ENCODE results near the gene PTX4.

The PTX4 gene

GRCh38 chr16:1488619-1489018 is at the start of gene PTX4:
Gene PTX4 (minus strand): TSS chr16:1488944. CDS start chr16:1488909, 35 bp downstream.
- Histone ChIP-seq H3K36me3 (ENCODE audit: control insufficient read depth, insufficient read depth, low read length, severe bottlenecking) (no peaks in the 10 kb centered on the region), H3K27me3 (replicated peaks; ENCODE audit: control insufficient read depth, insufficient read depth, low read length) (no peaks in the 10 kb centered on the region), H3K4me1 (ENCODE audit: control insufficient read depth, insufficient read depth, low read length) (peaks cover 6% of the 10 kb centered on the region), H3K9me3 (ENCODE audit: control insufficient read depth, low read length) (no peaks in the 10 kb centered on the region), H3K4me3 (ENCODE audit: low read length) (no peak within 1 kb of the TSS), H3K9ac (ENCODE audit: low read length) (no peak within 1 kb of the TSS)
- no peak for DNase-seq (ENCODE audit: low read depth)

- H3K4me1 ChIP-seq (ENCODE audit: control insufficient read depth, insufficient read depth, low read length): peaks cover 15% of the 10 kb centered on the region
- H3K4me3 ChIP-seq (ENCODE audit: low read length): no peak overlapping the region
- H3K9ac ChIP-seq (ENCODE audit: low read length): no peak overlapping the region
- H3K27me3 ChIP-seq (replicated peaks; ENCODE audit: control insufficient read depth, insufficient read depth, low read length): no peaks in the 10 kb centered on the region
- H3K36me3 ChIP-seq (ENCODE audit: control insufficient read depth, insufficient read depth, low read length, severe bottlenecking): peaks cover 28% of the 10 kb centered on the region
- H3K9me3 ChIP-seq (ENCODE audit: control insufficient read depth, low read length): no peaks in the 10 kb centered on the region
- no peak for DNase-seq (ENCODE audit: low read depth)
These were observed 49.1 kb upstream of the PTX4 start for GRCh38 chr16:1537763-1538289.

- no peak for DNase-seq (ENCODE audit: low read depth)
- H3K4me3 ChIP-seq (ENCODE audit: low read length): no peak overlapping the region
- peaks cover 22% of the 10 kb centered on the region for H3K4me1 ChIP-seq (ENCODE audit: control insufficient read depth, insufficient read depth, low read length)
- no peaks in the 10 kb centered on the region for H3K9me3 ChIP-seq (ENCODE audit: control insufficient read depth, low read length)
- no peak overlapping the region for H3K9ac ChIP-seq (ENCODE audit: low read length)
- H3K27me3 ChIP-seq (replicated peaks; ENCODE audit: control insufficient read depth, insufficient read depth, low read length): no peaks in the 10 kb centered on the region
- peaks cover 23% of the 10 kb centered on the region for H3K36me3 ChIP-seq (ENCODE audit: control insufficient read depth, insufficient read depth, low read length, severe bottlenecking)
These were observed 48.4 kb upstream of the PTX4 start for GRCh38 chr16:1537138-1537577.

- H3K9me3 ChIP-seq (ENCODE audit: control insufficient read depth, low read length): no peaks in the 10 kb centered on the region
- no peak overlapping the region for H3K9ac ChIP-seq (ENCODE audit: low read length)
- H3K36me3 ChIP-seq (ENCODE audit: control insufficient read depth, insufficient read depth, low read length, severe bottlenecking): peaks cover 19% of the 10 kb centered on the region
- no peak for DNase-seq (ENCODE audit: low read depth)
- no peaks in the 10 kb centered on the region for H3K27me3 ChIP-seq (replicated peaks; ENCODE audit: control insufficient read depth, insufficient read depth, low read length)
- H3K4me3 ChIP-seq (ENCODE audit: low read length): no peak overlapping the region
- peaks cover 27% of the 10 kb centered on the region for H3K4me1 ChIP-seq (ENCODE audit: control insufficient read depth, insufficient read depth, low read length)
These were observed 47.9 kb upstream of the PTX4 start for GRCh38 chr16:1536601-1537000.

GRCh38 chr16:1535391-1536291 is 46.9 kb upstream of the PTX4 start:
- peak overlapping the region; percentile 88 for H3K9ac ChIP-seq (ENCODE audit: low read length)
- no peaks in the 10 kb centered on the region for H3K9me3 ChIP-seq (ENCODE audit: control insufficient read depth, low read length)
- H3K27me3 ChIP-seq (replicated peaks; ENCODE audit: control insufficient read depth, insufficient read depth, low read length): no peaks in the 10 kb centered on the region
- H3K4me3 ChIP-seq (ENCODE audit: low read length): peak overlapping the region; percentile 80
- DNase-seq (ENCODE audit: low read depth): peak; percentile 34
- H3K36me3 ChIP-seq (ENCODE audit: control insufficient read depth, insufficient read depth, low read length, severe bottlenecking): peaks cover 19% of the 10 kb centered on the region
- peaks cover 37% of the 10 kb centered on the region for H3K4me1 ChIP-seq (ENCODE audit: control insufficient read depth, insufficient read depth, low read length)

GRCh38 chr16:1534021-1535020 is 45.6 kb upstream of the PTX4 start:
- peak; percentile 60 for DNase-seq (ENCODE audit: low read depth)
- H3K36me3 ChIP-seq (ENCODE audit: control insufficient read depth, insufficient read depth, low read length, severe bottlenecking): peaks cover 16% of the 10 kb centered on the region
- H3K9me3 ChIP-seq (ENCODE audit: control insufficient read depth, low read length): no peaks in the 10 kb centered on the region
- no peaks in the 10 kb centered on the region for H3K27me3 ChIP-seq (replicated peaks; ENCODE audit: control insufficient read depth, insufficient read depth, low read length)
- peaks cover 41% of the 10 kb centered on the region for H3K4me1 ChIP-seq (ENCODE audit: control insufficient read depth, insufficient read depth, low read length)
- H3K9ac ChIP-seq (ENCODE audit: low read length): peak overlapping the region; percentile 88
- H3K4me3 ChIP-seq (ENCODE audit: low read length): peak overlapping the region; percentile 80

GRCh38 chr16:1533443-1533951 is 44.8 kb upstream of the PTX4 start, which contains the start of gene TMEM204:
Gene TMEM204 (plus strand): TSS chr16:1533666. CDS start chr16:1534276, 610 bp downstream.
- peak; percentile 80 for DNase-seq (ENCODE audit: low read depth)
- H3K4me3 ChIP-seq (ENCODE audit: low read length): peak within 1 kb of the TSS; percentile 80
- no peaks in the 10 kb centered on the region for H3K9me3 ChIP-seq (ENCODE audit: control insufficient read depth, low read length)
- H3K4me1 ChIP-seq (ENCODE audit: control insufficient read depth, insufficient read depth, low read length): peaks cover 41% of the 10 kb centered on the region
- no peaks in the 10 kb centered on the region for H3K27me3 ChIP-seq (replicated peaks; ENCODE audit: control insufficient read depth, insufficient read depth, low read length)
- H3K9ac ChIP-seq (ENCODE audit: low read length): peak within 1 kb of the TSS; percentile 88
- H3K36me3 ChIP-seq (ENCODE audit: control insufficient read depth, insufficient read depth, low read length, severe bottlenecking): peaks cover 12% of the 10 kb centered on the region

GRCh38 chr16:1532771-1533170 is 44.0 kb upstream of the PTX4 start:
- peaks cover 48% of the 10 kb centered on the region for H3K4me1 ChIP-seq (ENCODE audit: control insufficient read depth, insufficient read depth, low read length)
- DNase-seq (ENCODE audit: low read depth): no peak

GRCh38 chr16:1532081-1532760 is 43.5 kb upstream of the PTX4 start:
- Histone ChIP-seq H3K9me3 (ENCODE audit: control insufficient read depth, low read length) (no peaks in the 10 kb centered on the region), H3K4me3 (ENCODE audit: low read length) (no peak overlapping the region), H3K9ac (ENCODE audit: low read length) (peak overlapping the region; percentile 24), H3K4me1 (ENCODE audit: control insufficient read depth, insufficient read depth, low read length) (peaks cover 50% of the 10 kb centered on the region), H3K27me3 (replicated peaks; ENCODE audit: control insufficient read depth, insufficient read depth, low read length) (no peaks in the 10 kb centered on the region), H3K36me3 (ENCODE audit: control insufficient read depth, insufficient read depth, low read length, severe bottlenecking) (peaks cover 7% of the 10 kb centered on the region)
- DNase-seq (ENCODE audit: low read depth): peak; percentile 50

More at GRCh38 chr16:1532771-1533170, 44.0 kb upstream of the PTX4 start:
- H3K4me3 ChIP-seq (ENCODE audit: low read length): peak overlapping the region; percentile 80
- peak overlapping the region; percentile 88 for H3K9ac ChIP-seq (ENCODE audit: low read length)
- peaks cover 8% of the 10 kb centered on the region for H3K36me3 ChIP-seq (ENCODE audit: control insufficient read depth, insufficient read depth, low read length, severe bottlenecking)
- no peaks in the 10 kb centered on the region for H3K27me3 ChIP-seq (replicated peaks; ENCODE audit: control insufficient read depth, insufficient read depth, low read length)
- H3K9me3 ChIP-seq (ENCODE audit: control insufficient read depth, low read length): no peaks in the 10 kb centered on the region

GRCh38 chr16:1531638-1531910 is 42.8 kb upstream of the PTX4 start:
- Histone ChIP-seq H3K27me3 (replicated peaks; ENCODE audit: control insufficient read depth, insufficient read depth, low read length) (no peaks in the 10 kb centered on the region), H3K36me3 (ENCODE audit: control insufficient read depth, insufficient read depth, low read length, severe bottlenecking) (peaks cover under 1% of the 10 kb centered on the region), H3K4me3 (ENCODE audit: low read length) (no peak overlapping the region), H3K9ac (ENCODE audit: low read length) (peak overlapping the region; percentile 73), H3K9me3 (ENCODE audit: control insufficient read depth, low read length) (no peaks in the 10 kb centered on the region), H3K4me1 (ENCODE audit: control insufficient read depth, insufficient read depth, low read length) (peaks cover 50% of the 10 kb centered on the region)
- no peak for DNase-seq (ENCODE audit: low read depth)

Data from adipocyte (in vitro differentiated cells).